SK-N-MC (cell line): ENCODE results near the gene PRDM16.

Source experiments
- DNase-seq: peaks from one replicate; pipeline ENCODE4 v3.0.0-alpha.2; 2011; ENCODE audit warnings: low read depth, low spot score
- H3K27ac ChIP-seq: fragments of 200-600 bp; sonication (generic); 2 replicates; pipeline ENCODE4 v1.5.1; 2016; ENCODE audit warnings: mixed run types
- H3K36me3 ChIP-seq: fragments of 200-600 bp; sonication (generic); 2 replicates; pipeline ENCODE4 v1.6.1; 2017; ENCODE audit warnings: antibody characterized with exemption, low read length, mixed read lengths; ENCODE audit not compliant: insufficient read depth
- H3K4me3 ChIP-seq: fragments of 200-600 bp; sonication (generic); 2 replicates; pipeline ENCODE4 v1.5.1; 2016
- H3K9ac ChIP-seq: fragments of 200-600 bp; sonication (generic); 2 replicates; pipeline ENCODE4 v1.8.0; 2017; ENCODE audit warnings: mixed run types, mixed read lengths; ENCODE audit not compliant: insufficient read length
- H3K9me3 ChIP-seq: fragments of 200-600 bp; sonication (generic); 2 replicates; pipeline ENCODE4 v1.6.1; 2017; ENCODE audit warnings: low read depth, mild to moderate bottlenecking, antibody characterized with exemption, low read length, moderate library complexity, mixed read lengths
- EZH2 ChIP-seq: fragments of 200-600 bp; sonication (generic); IDR thresholded peaks from one replicate; pipeline ENCODE4 v1.6.1; 2017; ENCODE audit warnings: antibody characterized with exemption
- FOXP2 ChIP-seq: optimal IDR thresholded peaks from 2 replicates; pipeline ENCODE3; 2011; ENCODE audit warnings: mild to moderate bottlenecking, moderate library complexity; ENCODE audit not compliant: insufficient read depth; ENCODE audit errors: extremely low read length, control extremely low read depth
- POLR2AphosphoS5 ChIP-seq: IDR thresholded peaks from 2 replicates; pipeline ENCODE4 v1.6.1; 2012; ENCODE audit warnings: mild to moderate bottlenecking, low read depth, low read length, borderline replicate concordance

The PRDM16 gene

GRCh38 chr1:3212453-3213355 lies 143.7 kb downstream of the PRDM16 start:
- Histone ChIP-seq H3K9me3 (no peaks in the 10 kb centered on the region), H3K27ac (no peak overlapping the region), H3K36me3 (no peaks in the 10 kb centered on the region), H3K4me3 (no peak overlapping the region), H3K9ac (no peak overlapping the region)
- no peak for DNase-seq
- TF ChIP-seq EZH2 (no peak), POLR2AphosphoS5 (no peak), FOXP2 (no peak)

- no peak overlapping the region for H3K9ac ChIP-seq
- H3K4me3 ChIP-seq = no peak overlapping the region
- DNase-seq = no peak
- no peaks in the 10 kb centered on the region for H3K9me3 ChIP-seq
- H3K27ac ChIP-seq = no peak overlapping the region
- H3K36me3 ChIP-seq = no peaks in the 10 kb centered on the region
- no peak for TF ChIP-seq POLR2AphosphoS5
- no peak for TF ChIP-seq EZH2
- TF ChIP-seq FOXP2 = no peak
These were observed 144.7 kb downstream of the PRDM16 start for GRCh38 chr1:3213730-3214129.

GRCh38 chr1:3215198-3216014 lies 146.4 kb downstream of the PRDM16 start:
- H3K4me3 ChIP-seq = no peak overlapping the region
- no peak for DNase-seq
- no peaks in the 10 kb centered on the region for H3K9me3 ChIP-seq

GRCh38 chr1:3216015-3216391 lies 147.0 kb downstream of the PRDM16 start:
- H3K27ac ChIP-seq = no peak overlapping the region
- H3K9me3 ChIP-seq = no peaks in the 10 kb centered on the region
- no peak for DNase-seq
- H3K36me3 ChIP-seq = no peaks in the 10 kb centered on the region
- H3K9ac ChIP-seq = no peak overlapping the region
- no peak for TF ChIP-seq FOXP2
- TF ChIP-seq POLR2AphosphoS5 = no peak
- TF ChIP-seq EZH2 = no peak
- H3K4me3 ChIP-seq = no peak overlapping the region

More at GRCh38 chr1:3215198-3216014, 146.4 kb downstream of the PRDM16 start:
- H3K27ac ChIP-seq = no peak overlapping the region
- no peak overlapping the region for H3K9ac ChIP-seq
- no peaks in the 10 kb centered on the region for H3K36me3 ChIP-seq
- no peak for TF ChIP-seq POLR2AphosphoS5
- TF ChIP-seq FOXP2 = no peak
- TF ChIP-seq EZH2 = no peak

GRCh38 chr1:3217181-3217641 lies 148.2 kb downstream of the PRDM16 start:
- no peak overlapping the region for H3K27ac ChIP-seq
- H3K4me3 ChIP-seq = no peak overlapping the region
- no peak overlapping the region for H3K9ac ChIP-seq
- DNase-seq = no peak
- TF ChIP-seq EZH2 = no peak
- TF ChIP-seq FOXP2 = no peak
- no peak for TF ChIP-seq POLR2AphosphoS5
- no peaks in the 10 kb centered on the region for H3K36me3 ChIP-seq
- no peaks in the 10 kb centered on the region for H3K9me3 ChIP-seq

GRCh38 chr1:3217979-3218679 lies 149.1 kb downstream of the PRDM16 start:
- no peak for TF ChIP-seq EZH2
- TF ChIP-seq POLR2AphosphoS5 = no peak
- no peak for TF ChIP-seq FOXP2
- Histone ChIP-seq H3K9me3 (no peaks in the 10 kb centered on the region), H3K36me3 (no peaks in the 10 kb centered on the region), H3K27ac (no peak overlapping the region), H3K9ac (no peak overlapping the region), H3K4me3 (no peak overlapping the region)
- DNase-seq = no peak

GRCh38 chr1:3219005-3219790 lies 150.2 kb downstream of the PRDM16 start:
- no peak for TF ChIP-seq EZH2
- TF ChIP-seq POLR2AphosphoS5 = no peak
- no peak for TF ChIP-seq FOXP2
- Histone ChIP-seq H3K9me3 (no peaks in the 10 kb centered on the region), H3K27ac (no peak overlapping the region), H3K36me3 (no peaks in the 10 kb centered on the region), H3K4me3 (no peak overlapping the region), H3K9ac (no peak overlapping the region)
- no peak for DNase-seq
